CD4-positive, alpha-beta memory T cell (primary cell): ENCODE results near the gene VPS35L. TPM values are rescaled to one million over a fixed set of nuclear protein-coding genes. Genes with fewer than 3 reads are reported as not detected.
A peak's percentile ranks its signal among the peaks of the same experiment; 100 is the strongest.
"Not testable (repeated sequence)": the region's sequence is repeated elsewhere in the genome, so short reads cannot be mapped to it uniquely, and the experiment has no call there.

Experiments used
- CTCF ChIA-PET: fragments of 350-600 bp; sonication (Branson Sonifier 250); formaldehyde crosslinking; loops from one replicate; lab custom pipeline; 2021; ENCODE audit warnings: inconsistent platforms; ENCODE audit not compliant: partially characterized antibody; lab: Charles Lee
- POLR2A ChIA-PET: fragments of 350-600 bp; sonication (Branson Sonifier 250); formaldehyde crosslinking; loops from one replicate; lab custom pipeline; 2021; ENCODE audit not compliant: partially characterized antibody; lab: Charles Lee
- DNase-seq, 5 donors: peaks; one replicate each; pipeline versions ENCODE4 v3.0.0 to v3.0.0-alpha.2; 2020 to 2022; ENCODE audit warnings: mixed read lengths in 1 of 5
- H3K27ac ChIP-seq: one replicate; pipeline ENCODE4 v1.7.0; 2013; ENCODE audit warnings: low read depth, low read length
- H3K27me3 ChIP-seq: 2 replicates; pipeline ENCODE4 v1.7.0; 2013; ENCODE audit warnings: mild to moderate bottlenecking, low read length, moderate library complexity; ENCODE audit not compliant: insufficient read depth
- H3K36me3 ChIP-seq: 2 replicates; pipeline ENCODE4 v1.7.0; 2013; ENCODE audit warnings: mild to moderate bottlenecking, low read length, moderate library complexity; ENCODE audit not compliant: insufficient read depth
- H3K4me1 ChIP-seq: 2 replicates; pipeline ENCODE4 v1.7.0; 2013; ENCODE audit warnings: mild to moderate bottlenecking, low read length, moderate library complexity; ENCODE audit not compliant: insufficient read depth
- H3K4me3 ChIP-seq, 2 donors: one replicate each; pipeline ENCODE4 v1.7.0; 2013; ENCODE audit warnings: low read length in 2 of 2, mild to moderate bottlenecking in 1 of 2
- H3K9me3 ChIP-seq, 2 donors: one replicate each; pipeline ENCODE4 v1.7.0; 2013; ENCODE audit warnings: low read length in 2 of 2, control low read depth in 1 of 2; ENCODE audit not compliant: control insufficient read depth in 1 of 2
- H3K27ac Mint-ChIP-seq, 7 donors: one replicate each; pipeline ENCODE4 v1.8.0; 2020 to 2021; ENCODE audit warnings: mixed read lengths in 7 of 7, mild to moderate bottlenecking in 6 of 7, inconsistent platforms in 3 of 7, moderate library complexity in 3 of 7
- H3K27me3 Mint-ChIP-seq, 2 donors: one replicate each; pipeline ENCODE4 v1.8.0; 2020 to 2021; ENCODE audit warnings: mixed read lengths in 2 of 2
- H3K36me3 Mint-ChIP-seq, 2 donors: one replicate each; pipeline ENCODE4 v1.8.0; 2020 to 2021; ENCODE audit warnings: mixed read lengths in 2 of 2, inconsistent platforms in 1 of 2, mild to moderate bottlenecking in 1 of 2
- H3K4me1 Mint-ChIP-seq, 4 donors: one replicate each; pipeline ENCODE4 v1.8.0; 2020 to 2021; ENCODE audit warnings: mixed read lengths in 4 of 4, mild to moderate bottlenecking in 1 of 4
- H3K4me3 Mint-ChIP-seq, 8 donors: one replicate each; pipeline ENCODE4 v1.8.0; 2020 to 2021; ENCODE audit warnings: mixed read lengths in 8 of 8, mild to moderate bottlenecking in 7 of 8, moderate library complexity in 6 of 8, inconsistent platforms in 3 of 8
- H3K9me3 Mint-ChIP-seq, 8 donors: one replicate each; pipeline ENCODE4 v1.8.0; 2020 to 2021; ENCODE audit warnings: mixed read lengths in 8 of 8, mild to moderate bottlenecking in 5 of 8, inconsistent platforms in 3 of 8, moderate library complexity in 1 of 8
- intact Hi-C: fragments of 100-400 bp; cut with micrococcal nuclease; formaldehyde crosslinking; loops from one replicate; pipeline ENCODE4 v1.15.1; 2023
- polyA plus RNA-seq, 2 donors: library from polyadenylated mRNA; unstranded; fragments of 300-500 nt; fragmentation: Illumina TruSeq; gene quantifications; one replicate each; pipeline ENCODE4 v1.2.3, GENCODE V29; 2021
- total RNA-seq, 2 experiments: library from RNA; stranded (reverse); gene quantifications; one replicate each; pipeline ENCODE4 v1.2.3, GENCODE V29; 2021

Gene VPS35L
- total and polyA plus RNA-seq, 4 experiments from 2014 or later = 42.2 to 52.9 (median 48.6) TPM

DNA sequence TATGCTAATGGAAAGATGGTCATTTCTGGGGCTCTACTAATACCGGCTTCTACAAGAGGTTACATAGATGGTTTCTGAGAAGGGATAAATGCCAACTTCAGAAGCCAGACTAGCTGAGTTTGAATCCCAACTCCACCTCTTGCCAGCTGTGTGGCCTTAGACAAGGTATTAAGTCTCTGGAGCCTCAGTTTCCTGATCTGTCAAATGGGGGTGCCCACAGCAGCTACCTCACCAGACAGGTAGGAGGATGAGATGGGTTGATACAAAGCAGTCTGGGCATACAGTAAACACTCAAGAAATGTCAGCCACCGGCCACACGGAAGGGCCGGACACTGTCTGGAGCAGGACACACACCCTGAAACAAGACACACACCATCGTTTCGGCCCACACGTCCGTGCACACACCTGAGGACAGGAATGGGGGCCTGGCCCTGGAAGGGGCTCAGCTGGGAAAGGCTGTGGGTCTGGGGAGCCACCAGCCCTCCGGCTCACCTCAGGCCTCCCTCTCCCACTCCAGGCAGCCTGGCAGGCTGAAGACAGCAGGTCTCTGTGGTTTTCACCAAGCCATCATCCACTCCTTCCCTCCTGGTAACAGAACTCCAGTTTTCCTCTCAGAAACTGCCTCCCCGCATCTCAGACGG, 157.0 kb downstream of the VPS35L start:
- POLR2A ChIA-PET = no interaction called here
- H3K36me3 ChIP-seq = peaks cover 20% of the 10 kb centered on the region
- H3K4me3 ChIP-seq = no peak overlapping the region
- Mint-ChIP-seq H3K36me3 (peaks cover 27 to 52% of the 10 kb centered on the region in 2 donors), H3K27ac (peak overlapping the region in 1 of 7 donors; percentile 46), H3K4me3 (no peak overlapping the region), H3K4me1 (peaks cover 18 to 41% (median 31%) of the 10 kb centered on the region in 4 donors), H3K9me3 (no peaks in the 10 kb centered on the region), H3K27me3 (no peaks in the 10 kb centered on the region)
- CTCF ChIA-PET = interaction anchor here (1.1 to 1.5 kb wide), 2 partner anchors 15 to 188 kb away, joined by 3 read pairs; no protein-coding TSS in a partner anchor
- H3K27me3 ChIP-seq = no peaks in the 10 kb centered on the region
- H3K4me1 ChIP-seq = peaks cover 17% of the 10 kb centered on the region
- intact Hi-C loops = no loop called here
- no peak for DNase-seq
- H3K27ac ChIP-seq = no peak overlapping the region
- H3K9me3 ChIP-seq = no peaks in the 10 kb centered on the region

DNA sequence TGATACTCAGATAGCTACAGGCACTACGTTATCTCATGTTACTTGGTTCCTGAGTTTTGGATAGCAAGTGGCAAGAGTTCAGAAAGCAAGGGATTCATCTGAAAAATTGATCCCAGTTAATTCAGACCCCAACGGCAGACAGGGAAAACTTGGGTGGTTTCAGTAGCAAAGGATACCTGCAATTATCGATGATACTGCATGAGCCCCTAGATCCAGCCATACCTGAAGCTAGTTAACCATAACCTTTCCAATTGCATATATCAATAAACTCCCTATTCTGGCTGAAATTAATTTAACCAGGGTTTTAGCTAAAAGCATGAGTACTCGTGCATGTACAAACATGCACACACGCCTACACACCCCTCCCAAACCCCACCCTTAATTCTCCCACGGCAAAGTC, 158.2 kb downstream of the VPS35L start:
- Mint-ChIP-seq H3K4me1 (peaks cover 18 to 43% (median 35%) of the 10 kb centered on the region in 4 donors), H3K9me3 (no peaks in the 10 kb centered on the region), H3K27me3 (no peaks in the 10 kb centered on the region), H3K27ac (peak overlapping the region in 1 of 7 donors; percentile 73), H3K36me3 (peaks cover 27 to 47% of the 10 kb centered on the region in 2 donors), H3K4me3 (no peak overlapping the region)
- CTCF ChIA-PET = interaction anchor here (1.5 kb wide), 1 partner anchor 16 kb away, joined by 3 read pairs; no protein-coding TSS in a partner anchor
- Histone ChIP-seq H3K27ac (no peak overlapping the region), H3K4me3 (no peak overlapping the region), H3K27me3 (no peaks in the 10 kb centered on the region), H3K9me3 (no peaks in the 10 kb centered on the region), H3K36me3 (peaks cover 20% of the 10 kb centered on the region), H3K4me1 (peaks cover 18% of the 10 kb centered on the region)
- no peak for DNase-seq
- POLR2A ChIA-PET = no interaction called here
- intact Hi-C loops = no loop called here

DNA sequence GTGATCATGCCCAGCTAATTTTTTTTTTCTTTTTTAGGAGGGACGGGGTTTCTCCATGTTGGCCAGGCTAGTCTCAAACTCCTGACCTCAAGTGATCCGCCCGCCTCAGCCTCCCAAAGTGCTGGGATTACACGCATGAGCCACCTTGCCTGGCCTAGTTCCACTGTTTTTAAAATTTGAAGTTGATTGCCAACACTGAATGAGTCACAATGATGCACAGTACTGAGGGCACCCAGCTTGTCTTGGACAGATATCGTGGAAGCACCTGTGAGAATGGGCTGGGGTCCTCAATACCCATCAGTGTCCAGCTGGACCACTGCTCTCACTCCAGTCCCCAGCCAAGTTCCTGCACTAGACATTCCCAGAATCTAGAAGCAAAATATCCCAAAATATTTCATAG, 160.1 kb downstream of the VPS35L start:
- peaks cover 18 to 37% of the 10 kb centered on the region in 2 donors for H3K36me3 Mint-ChIP-seq
- Histone ChIP-seq H3K27me3 (no peaks in the 10 kb centered on the region), H3K36me3 (peaks cover 15% of the 10 kb centered on the region), H3K4me3 (no peak overlapping the region), H3K9me3 (no peaks in the 10 kb centered on the region), H3K27ac (no peak overlapping the region), H3K4me1 (peaks cover 25% of the 10 kb centered on the region)
- DNase-seq = no peak
- peaks cover 14 to 48% (median 33%) of the 10 kb centered on the region in 4 donors for H3K4me1 Mint-ChIP-seq
- no peaks in the 10 kb centered on the region for H3K9me3 Mint-ChIP-seq
- intact Hi-C loops = no loop called here
- H3K4me3 Mint-ChIP-seq = peak overlapping the region in 1 of 8 donors; percentile 17
- H3K27me3 Mint-ChIP-seq = no peaks in the 10 kb centered on the region
- ChIA-PET CTCF (interaction anchor here (1.4 kb wide), 1 partner anchor 21 kb away, joined by 3 read pairs; no protein-coding TSS in a partner anchor), POLR2A (no interaction called here)
- H3K27ac Mint-ChIP-seq = peak overlapping the region in 1 of 7 donors; percentile 27

- H3K4me3 ChIP-seq = no peak overlapping the region
- POLR2A ChIA-PET = no interaction called here
- peaks cover 25% of the 10 kb centered on the region for H3K4me1 ChIP-seq
- no peaks in the 10 kb centered on the region for H3K9me3 ChIP-seq
- H3K36me3 ChIP-seq = peaks cover 15% of the 10 kb centered on the region
- CTCF ChIA-PET = no interaction called here
- peak overlapping the region; percentile 59 to 95 (median 84) for H3K4me3 Mint-ChIP-seq
- no peaks in the 10 kb centered on the region for H3K27me3 Mint-ChIP-seq
- intact Hi-C loops = no loop called here
- H3K4me1 Mint-ChIP-seq = peaks cover 14 to 50% (median 33%) of the 10 kb centered on the region in 4 donors
- no peak overlapping the region for H3K27ac ChIP-seq
- no peaks in the 10 kb centered on the region for H3K27me3 ChIP-seq
- DNase-seq = no peak
- H3K36me3 Mint-ChIP-seq = peaks cover 18 to 36% of the 10 kb centered on the region in 2 donors
- H3K9me3 Mint-ChIP-seq = no peaks in the 10 kb centered on the region
- H3K27ac Mint-ChIP-seq = peak overlapping the region in 4 of 7 donors; percentile 5 to 81 (median 9)
Observed at GRCh38 chr16:19716183-19716582, 160.7 kb downstream of the VPS35L start.

GRCh38 chr16:19716728-19717127, 161.2 kb downstream of the VPS35L start:
- intact Hi-C loops, H3K27me3 ChIP-seq, H3K27ac ChIP-seq, H3K9me3 ChIP-seq, DNase-seq, H3K9me3 Mint-ChIP-seq, POLR2A ChIA-PET, H3K4me3 ChIP-seq, H3K27me3 Mint-ChIP-seq: not testable (repeated sequence)
- Mint-ChIP-seq H3K4me3 (peak overlapping the region; percentile 92 to 95 (median 94)), H3K4me1 (peaks cover 12 to 49% (median 33%) of the 10 kb centered on the region in 4 donors), H3K36me3 (peaks cover 13 to 31% of the 10 kb centered on the region in 2 donors), H3K27ac (peak overlapping the region in 2 of 7 donors; percentile 7 to 88)
- H3K36me3 ChIP-seq = peaks cover 14% of the 10 kb centered on the region
- CTCF ChIA-PET = interaction anchor here (1.1 to 2.9 kb wide), 2 partner anchors 11 to 21 kb away, joined by 3 to 12 read pairs; no protein-coding TSS in a partner anchor
- peaks cover 25% of the 10 kb centered on the region for H3K4me1 ChIP-seq

GRCh38 chr16:19717314-19717713, 161.8 kb downstream of the VPS35L start:
- no peaks in the 10 kb centered on the region for H3K9me3 ChIP-seq
- ChIA-PET POLR2A (interaction anchor here (0.9 to 1.7 kb wide), 7 partner anchors 18 to 193 kb away, joined by 3 to 11 read pairs (median 5); partner anchors contain the start of genes CCP110, GPRC5B and VPS35L), CTCF (interaction anchor here (0.7 to 2.9 kb wide), 4 partner anchors 12 to 190 kb away, joined by 3 to 12 read pairs (median 6); no protein-coding TSS in a partner anchor)
- Mint-ChIP-seq H3K9me3 (no peaks in the 10 kb centered on the region), H3K4me3 (peak overlapping the region; percentile 92 to 95 (median 94)), H3K4me1 (peaks cover 16 to 46% (median 34%) of the 10 kb centered on the region in 4 donors), H3K36me3 (peaks cover 11 to 28% of the 10 kb centered on the region in 2 donors), H3K27me3 (no peaks in the 10 kb centered on the region), H3K27ac (peak overlapping the region; percentile 62 to 95 (median 84))
- no peak for DNase-seq
- H3K36me3 ChIP-seq = peaks cover 8% of the 10 kb centered on the region
- H3K4me3 ChIP-seq = peak overlapping the region; percentile 93 to 96
- intact Hi-C loops = no loop called here
- H3K4me1 ChIP-seq = peaks cover 25% of the 10 kb centered on the region
- no peaks in the 10 kb centered on the region for H3K27me3 ChIP-seq
- peak overlapping the region; percentile 67 for H3K27ac ChIP-seq
